ACC112 (cell line): ENCODE results near the gene LILRA1.
"Not testable (repeated sequence)": the region's sequence is repeated elsewhere in the genome, so short reads cannot be mapped to it uniquely, and the experiment has no call there.

Experiments used
- H2AFZ ChIP-seq: fragments of 200-600 bp; sonication (generic); one replicate; pipeline ENCODE4 v1.6.0; 2017; ENCODE audit warnings: antibody characterized with exemption, low read length; ENCODE audit not compliant: unreplicated experiment
- H3K27ac ChIP-seq: fragments of 200-600 bp; sonication (generic); 2 replicates; pipeline ENCODE4 v1.5.1; 2014; ENCODE audit warnings: low read depth, mild to moderate bottlenecking, antibody characterized with exemption, low read length, moderate library complexity
- H3K27me3 ChIP-seq: fragments of 200-600 bp; sonication (generic); 2 replicates; pipeline ENCODE4 v1.6.1; 2014; ENCODE audit warnings: mild to moderate bottlenecking, antibody characterized with exemption, low read length, moderate library complexity, mixed read lengths; ENCODE audit not compliant: insufficient read depth
- H3K36me3 ChIP-seq: fragments of 200-600 bp; sonication (generic); 2 replicates; pipeline ENCODE4 v1.6.1; 2016; ENCODE audit warnings: mild to moderate bottlenecking, antibody characterized with exemption, low read length, moderate library complexity, mixed read lengths; ENCODE audit not compliant: insufficient read depth
- H3K4me1 ChIP-seq: fragments of 200-600 bp; sonication (generic); one replicate; pipeline ENCODE4 v1.6.1; 2016; ENCODE audit warnings: low read length, mixed read lengths; ENCODE audit not compliant: insufficient read depth, unreplicated experiment, control insufficient read depth
- H3K4me3 ChIP-seq: fragments of 200-600 bp; sonication (generic); 2 replicates; pipeline ENCODE4 v1.5.1; 2014; ENCODE audit warnings: mild to moderate bottlenecking, low read depth, low read length
- H3K79me2 ChIP-seq: fragments of 200-600 bp; sonication (generic); one replicate; pipeline ENCODE4 v1.6.0; 2016; ENCODE audit warnings: low read length; ENCODE audit not compliant: control insufficient read depth, unreplicated experiment, insufficient read depth

The LILRA1 gene

GRCh38 chr19:54607785-54608150 is 14.3 kb downstream of the LILRA1 start:
- no peaks in the 10 kb centered on the region for H3K4me1 ChIP-seq
- H3K27me3 ChIP-seq, result no peaks in the 10 kb centered on the region
- H3K79me2 ChIP-seq, result no peaks in the 10 kb centered on the region
- H3K27ac ChIP-seq, result no peak overlapping the region
- no peak overlapping the region for H2AFZ ChIP-seq
- H3K4me3 ChIP-seq, result no peak overlapping the region
- H3K36me3 ChIP-seq, result no peaks in the 10 kb centered on the region

- Histone ChIP-seq H3K4me1 (no peaks in the 10 kb centered on the region), H3K27ac (no peak overlapping the region), H2AFZ (no peak overlapping the region), H3K4me3 (no peak overlapping the region), H3K36me3 (no peaks in the 10 kb centered on the region), H3K27me3 (no peaks in the 10 kb centered on the region), H3K79me2 (no peaks in the 10 kb centered on the region)
These were observed 14.8 kb downstream of the LILRA1 start for GRCh38 chr19:54608205-54608604.

- Histone ChIP-seq H3K27me3 (no peaks in the 10 kb centered on the region), H2AFZ (no peak overlapping the region), H3K27ac (no peak overlapping the region), H3K4me3 (no peak overlapping the region), H3K79me2 (no peaks in the 10 kb centered on the region), H3K4me1 (no peaks in the 10 kb centered on the region), H3K36me3 (no peaks in the 10 kb centered on the region)
These were observed 15.4 kb downstream of the LILRA1 start for GRCh38 chr19:54608792-54609191.

- no peaks in the 10 kb centered on the region for H3K4me1 ChIP-seq
- no peaks in the 10 kb centered on the region for H3K36me3 ChIP-seq
- H3K27me3 ChIP-seq, result no peaks in the 10 kb centered on the region
- no peak overlapping the region for H2AFZ ChIP-seq
- H3K4me3 ChIP-seq, result no peak overlapping the region
- no peaks in the 10 kb centered on the region for H3K79me2 ChIP-seq
- no peak overlapping the region for H3K27ac ChIP-seq
These were observed 15.9 kb downstream of the LILRA1 start for GRCh38 chr19:54609356-54609791.

- Histone ChIP-seq H3K4me3 (no peak overlapping the region), H3K27ac (no peak overlapping the region), H3K27me3 (no peaks in the 10 kb centered on the region)
These were observed 19.0 kb downstream of the LILRA1 start for GRCh38 chr19:54612428-54612827.

GRCh38 chr19:54614726-54615125 is 21.3 kb downstream of the LILRA1 start:
- no peak overlapping the region for H3K27ac ChIP-seq
- no peaks in the 10 kb centered on the region for H3K36me3 ChIP-seq
- no peaks in the 10 kb centered on the region for H3K4me1 ChIP-seq
- H3K79me2 ChIP-seq, result no peaks in the 10 kb centered on the region
- H2AFZ ChIP-seq, result no peak overlapping the region
- no peak overlapping the region for H3K4me3 ChIP-seq
- H3K27me3 ChIP-seq, result no peaks in the 10 kb centered on the region

More at GRCh38 chr19:54612428-54612827, 19.0 kb downstream of the LILRA1 start:
- H3K79me2 ChIP-seq, result no peaks in the 10 kb centered on the region
- no peaks in the 10 kb centered on the region for H3K4me1 ChIP-seq
- no peak overlapping the region for H2AFZ ChIP-seq
- no peaks in the 10 kb centered on the region for H3K36me3 ChIP-seq

- Histone ChIP-seq H3K79me2 (no peaks in the 10 kb centered on the region), H3K36me3 (no peaks in the 10 kb centered on the region), H3K4me3 (no peak overlapping the region), H3K4me1 (no peaks in the 10 kb centered on the region), H3K27me3 (no peaks in the 10 kb centered on the region), H3K27ac (no peak overlapping the region), H2AFZ (no peak overlapping the region)
These were observed 22.6 kb downstream of the LILRA1 start for GRCh38 chr19:54616057-54616456.

- Histone ChIP-seq H2AFZ (no peak overlapping the region), H3K27ac (no peak overlapping the region), H3K4me3 (no peak overlapping the region), H3K36me3 (no peaks in the 10 kb centered on the region), H3K27me3 (no peaks in the 10 kb centered on the region), H3K4me1 (no peaks in the 10 kb centered on the region), H3K79me2 (no peaks in the 10 kb centered on the region)
These were observed 23.6 kb downstream of the LILRA1 start for GRCh38 chr19:54616821-54617560.

GRCh38 chr19:54620464-54620863 is 27.0 kb downstream of the LILRA1 start:
- no peak overlapping the region for H3K4me3 ChIP-seq
- no peaks in the 10 kb centered on the region for H3K27me3 ChIP-seq
- H3K79me2 ChIP-seq, result no peaks in the 10 kb centered on the region
- H3K4me1 ChIP-seq, result no peaks in the 10 kb centered on the region
- H3K27ac ChIP-seq, result no peak overlapping the region
- H2AFZ ChIP-seq, result no peak overlapping the region
- no peaks in the 10 kb centered on the region for H3K36me3 ChIP-seq

- Histone ChIP-seq H3K79me2 (no peaks in the 10 kb centered on the region), H3K4me1 (no peaks in the 10 kb centered on the region), H3K4me3 (no peak overlapping the region), H3K27me3 (no peaks in the 10 kb centered on the region), H2AFZ (no peak overlapping the region), H3K27ac (no peak overlapping the region), H3K36me3 (no peaks in the 10 kb centered on the region)
These were observed 29.0 kb downstream of the LILRA1 start for GRCh38 chr19:54622431-54622830.

- not testable (repeated sequence) for H3K27me3 ChIP-seq, H3K36me3 ChIP-seq, H3K4me1 ChIP-seq, H2AFZ ChIP-seq, H3K79me2 ChIP-seq, H3K27ac ChIP-seq, H3K4me3 ChIP-seq
These were observed 30.8 kb downstream of the LILRA1 start for GRCh38 chr19:54624234-54624633.
